GM21423 (cell line): ENCODE results near the gene PPIL4.
"Not testable (repeated sequence)": the region's sequence is repeated elsewhere in the genome, so short reads cannot be mapped to it uniquely, and the experiment has no call there.

ENCODE experiments used
- ATAC-seq: cut with Tn5 transposase; IDR thresholded peaks from one replicate; pipeline ENCODE4 v1.9.1; 2021; ENCODE audit warnings: mild to moderate bottlenecking, moderate library complexity; ENCODE audit not compliant: unreplicated experiment

PPIL4 gene

GRCh38 chr6:149541139-149541538, 4.7 kb downstream of the PPIL4 start:
- no peak for ATAC-seq

- no peak for ATAC-seq
Observed at GRCh38 chr6:149534742-149535141, 11.1 kb downstream of the PPIL4 start.

GRCh38 chr6:149529650-149530049, 16.2 kb downstream of the PPIL4 start:
- no peak for ATAC-seq

- ATAC-seq, result no peak
Observed at GRCh38 chr6:149515494-149515893, 30.3 kb downstream of the PPIL4 start.

GRCh38 chr6:149513915-149514314, 31.9 kb downstream of the PPIL4 start:
- ATAC-seq, result no peak

GRCh38 chr6:149510793-149511512, 34.9 kb downstream of the PPIL4 start:
- ATAC-seq, result no peak

GRCh38 chr6:149508485-149508884, 37.4 kb downstream of the PPIL4 start:
- no peak for ATAC-seq

- ATAC-seq, result no peak
Observed at GRCh38 chr6:149503872-149504271, 42.0 kb downstream of the PPIL4 start.

GRCh38 chr6:149503276-149503675, 42.6 kb downstream of the PPIL4 start:
- ATAC-seq, result no peak

- no peak for ATAC-seq
Observed at GRCh38 chr6:149501768-149502167, 44.1 kb downstream of the PPIL4 start.

GRCh38 chr6:149501201-149501600, 44.6 kb downstream of the PPIL4 start:
- ATAC-seq, result no peak

- no peak for ATAC-seq
Observed at GRCh38 chr6:149500096-149500495, 45.7 kb downstream of the PPIL4 start.

GRCh38 chr6:149499066-149499465, 46.8 kb downstream of the PPIL4 start:
- no peak for ATAC-seq

GRCh38 chr6:149497365-149497764, 48.5 kb downstream of the PPIL4 start:
- ATAC-seq, result no peak

- ATAC-seq, result peak; percentile 43
Observed at GRCh38 chr6:149496597-149496996, 49.2 kb downstream of the PPIL4 start.

- not testable (repeated sequence) for ATAC-seq
Observed at GRCh38 chr6:149495349-149496016, 50.4 kb downstream of the PPIL4 start.

GRCh38 chr6:149494810-149495209, 51.0 kb downstream of the PPIL4 start:
- peak; percentile 63 for ATAC-seq

GRCh38 chr6:149493761-149494320, 52.0 kb downstream of the PPIL4 start:
- no peak for ATAC-seq

GRCh38 chr6:149492798-149493343, 53.0 kb downstream of the PPIL4 start:
- ATAC-seq, result no peak

- ATAC-seq, result peak; percentile 36
Observed at GRCh38 chr6:149489967-149490366, 55.9 kb downstream of the PPIL4 start.

- ATAC-seq, result peak; percentile 23
Observed at GRCh38 chr6:149488815-149489214, 57.0 kb downstream of the PPIL4 start.

GRCh38 chr6:149487316-149487715, 58.5 kb downstream of the PPIL4 start:
- ATAC-seq, result no peak
